ENCODE data around the gene ERRFI1. TPM values are rescaled to one million over a fixed set of nuclear protein-coding genes. Genes with fewer than 3 reads are reported as not detected.

ERRFI1 gene
- total and polyA plus RNA-seq, 4 donors, result 60.7 to 424 (median 106) TPM

DNA sequence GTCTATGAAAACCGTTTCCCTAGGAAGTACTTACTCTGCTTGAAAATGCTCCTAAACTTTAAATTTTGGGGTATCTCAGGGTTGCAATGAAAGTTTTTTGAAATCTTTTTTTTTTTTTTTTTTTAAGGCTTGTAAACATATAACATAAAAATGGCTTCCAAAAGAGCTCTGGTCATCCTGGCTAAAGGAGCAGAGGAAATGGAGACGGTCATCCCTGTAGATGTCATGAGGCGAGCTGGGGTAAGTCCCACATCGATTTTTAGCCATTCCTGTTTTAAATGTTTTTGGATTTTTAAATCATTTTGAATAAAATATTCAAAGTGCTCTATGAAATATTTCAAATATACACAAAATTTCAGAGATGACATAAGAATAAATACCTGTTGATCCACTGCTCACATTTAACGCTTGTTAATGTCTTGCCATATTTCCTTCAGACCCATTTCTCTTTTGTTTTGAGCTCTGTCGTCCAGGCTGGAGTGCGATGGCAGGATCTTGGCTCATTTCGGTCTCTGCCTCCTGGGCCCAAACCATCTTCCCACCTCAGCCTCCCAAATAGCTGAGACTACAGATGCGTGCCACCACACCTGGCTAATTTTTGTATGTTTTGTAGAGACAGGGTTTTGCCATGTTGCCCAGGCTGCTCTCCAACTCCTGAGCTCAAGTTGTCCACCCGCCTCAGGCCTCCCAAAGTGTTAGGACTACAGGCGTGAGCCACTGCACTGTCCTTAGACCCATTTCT is 63.3 kb downstream of the ERRFI1 start (continued):
- TF ChIP-seq YY1 (IDR thresholded peaks at IDR 0.05) (no peak), FOXA2 (IDR thresholded peaks at IDR 0.05) (no peak)

DNA sequence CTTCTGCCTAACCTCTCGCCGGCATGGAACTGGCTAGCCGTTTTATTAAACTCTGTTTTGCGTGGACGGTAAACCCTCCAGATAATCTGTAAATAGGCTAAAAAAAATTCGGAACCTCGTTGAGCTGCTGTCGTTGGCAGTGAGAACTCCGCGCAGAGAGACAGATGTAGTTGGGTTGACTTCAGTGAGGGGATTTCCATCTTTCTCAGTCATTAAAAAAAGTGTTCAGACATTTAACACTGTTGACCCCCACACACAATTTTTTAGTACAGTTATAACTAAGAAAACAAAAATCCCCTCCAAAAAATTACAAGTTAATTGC is 64.1 kb downstream of the ERRFI1 start:
- Histone ChIP-seq H3K4me3 (ENCODE audit: low read depth in 1 of 3, low read length in 3 of 3) (peak overlapping the region; percentile 72 to 96 (median 88)), H3K4me1 (ENCODE audit: control insufficient read depth in 4 of 4, insufficient read depth in 4 of 4, low read length in 3 of 4) (peaks cover 3 to 26% (median 18%) of the 10 kb centered on the region in 4 donors), H3K9me3 (ENCODE audit: control insufficient read depth in 4 of 4, low read length in 3 of 4) (no peaks in the 10 kb centered on the region), H3K27me3 (ENCODE audit: control insufficient read depth in 4 of 4, insufficient read depth in 4 of 4, low read length in 3 of 4) (no peaks in the 10 kb centered on the region), H3K27ac (ENCODE audit: low read depth in 1 of 2, low read length in 2 of 2) (peak overlapping the region; percentile 84 to 98), H3K9ac (ENCODE audit: low read depth in 1 of 2, low read length in 2 of 2) (peak overlapping the region; percentile 85 to 98), H3K36me3 (ENCODE audit: control insufficient read depth in 4 of 4, insufficient read depth in 3 of 4, low read depth in 1 of 4, low read length in 3 of 4) (peaks cover 7 to 32% (median 18%) of the 10 kb centered on the region in 4 donors)
- TF ChIP-seq SP1 (IDR thresholded peaks at IDR 0.05), result no peak
- TF ChIP-seq HNF4A (conservative IDR thresholded peaks at IDR 0.05), result no peak
- TF ChIP-seq, protein P1, sequence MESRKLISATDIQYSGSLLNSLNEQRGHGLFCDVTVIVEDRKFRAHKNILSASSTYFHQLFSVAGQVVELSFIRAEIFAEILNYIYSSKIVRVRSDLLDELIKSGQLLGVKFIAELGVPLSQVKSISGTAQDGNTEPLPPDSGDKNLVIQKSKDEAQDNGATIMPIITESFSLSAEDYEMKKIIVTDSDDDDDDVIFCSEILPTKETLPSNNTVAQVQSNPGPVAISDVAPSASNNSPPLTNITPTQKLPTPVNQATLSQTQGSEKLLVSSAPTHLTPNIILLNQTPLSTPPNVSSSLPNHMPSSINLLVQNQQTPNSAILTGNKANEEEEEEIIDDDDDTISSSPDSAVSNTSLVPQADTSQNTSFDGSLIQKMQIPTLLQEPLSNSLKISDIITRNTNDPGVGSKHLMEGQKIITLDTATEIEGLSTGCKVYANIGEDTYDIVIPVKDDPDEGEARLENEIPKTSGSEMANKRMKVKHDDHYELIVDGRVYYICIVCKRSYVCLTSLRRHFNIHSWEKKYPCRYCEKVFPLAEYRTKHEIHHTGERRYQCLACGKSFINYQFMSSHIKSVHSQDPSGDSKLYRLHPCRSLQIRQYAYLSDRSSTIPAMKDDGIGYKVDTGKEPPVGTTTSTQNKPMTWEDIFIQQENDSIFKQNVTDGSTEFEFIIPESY (IDR thresholded peaks at IDR 0.05), result no peak
- TF ChIP-seq, protein P2, sequence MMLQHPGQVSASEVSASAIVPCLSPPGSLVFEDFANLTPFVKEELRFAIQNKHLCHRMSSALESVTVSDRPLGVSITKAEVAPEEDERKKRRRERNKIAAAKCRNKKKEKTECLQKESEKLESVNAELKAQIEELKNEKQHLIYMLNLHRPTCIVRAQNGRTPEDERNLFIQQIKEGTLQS (IDR thresholded peaks at IDR 0.05), result no peak
- TF ChIP-seq GABPA (IDR thresholded peaks at IDR 0.05 in 1 of 2, conservative IDR thresholded peaks at IDR 0.05 in 1 of 2), result no peak
- TF ChIP-seq FOXA1 (IDR thresholded peaks at IDR 0.05), result no peak
- no peak for TF ChIP-seq JUND (IDR thresholded peaks at IDR 0.05)
- WGBS, result under 1% methylated on average over 10 of the region's 10 CpGs
- DNase-seq (ENCODE audit: low spot score), result no peak

Small RNA genes within 50 kb of the gene (small RNA-seq; reads per million reads assigned to genes)
- not detected for gene RF00019

Other genes starting within 250 kb of the ERRFI1 start
- 10 to 100 TPM in 1 of 2 donors, 1 to 10 TPM in 1; 5.4 to 21.0 TPM for gene PER3, start 242.0 kb downstream of the ERRFI1 start, total RNA-seq
- 1 to 10 TPM; 3.3 to 7.0 TPM for gene PER3, start 242.0 kb downstream of the ERRFI1 start, polyA plus RNA-seq
- under 1 TPM in 1 of 2 donors, not detected in 1; 0.28 TPM for gene UTS2, start 173.2 kb downstream of the ERRFI1 start, total RNA-seq
- not detected for gene UTS2, start 173.2 kb downstream of the ERRFI1 start, polyA plus RNA-seq
- under 1 TPM; under 0.01 to 0.09 TPM for gene TNFRSF9, start 85.5 kb downstream of the ERRFI1 start, total RNA-seq
- gene TNFRSF9, start 85.5 kb downstream of the ERRFI1 start, polyA plus RNA-seq, result under 1 TPM in 1 of 2 donors, not detected in 1; 0.02 TPM
- gene PARK7, start 64.6 kb downstream of the ERRFI1 start, total RNA-seq, result 100 to 1,000 TPM; 107 to 131 TPM
- 100 to 1,000 TPM; 231 to 297 TPM for gene PARK7, start 64.6 kb downstream of the ERRFI1 start, polyA plus RNA-seq

Data from liver (tissue), 10 donors.